ENCODE data around the gene EMD. TPM values are rescaled to one million over a fixed set of nuclear protein-coding genes. Genes with fewer than 3 reads are reported as not detected.
"Not testable (repeated sequence)": the region's sequence is repeated elsewhere in the genome, so short reads cannot be mapped to it uniquely, and the experiment has no call there.

EMD gene
- total RNA-seq = 10 to 100 TPM; 62.7 to 70.0 TPM

GRCh38 chrX:154378799-154379568, at the start of gene EMD:
Gene EMD, plus strand, starts transcription at chrX:154379295. Its CDS starts 190 bp downstream, at chrX:154379485.
- Mint-ChIP-seq H3K9me3 (no peaks in the 10 kb centered on the region), H3K27me3 (ENCODE audit: low read depth) (no peaks in the 10 kb centered on the region), H3K4me1 (ENCODE audit: low read depth) (peaks cover 14% of the 10 kb centered on the region), H3K4me3 (peak within 1 kb of the TSS; percentile 80), H3K36me3 (ENCODE audit: low read depth) (peaks cover 6% of the 10 kb centered on the region), H3K27ac (peak within 1 kb of the TSS; percentile 86)
- CTCF ChIA-PET = no interaction called here
- intact Hi-C loops (cut with micrococcal nuclease) = loop anchor here (5.0 kb wide), 1 partner anchor 138 kb away; the partner anchor contains the start of gene FAM3A
- peak; percentile 97 for DNase-seq

GRCh38 chrX:154332561-154332960, 46.5 kb upstream of the EMD start:
- Mint-ChIP-seq H3K36me3 (ENCODE audit: low read depth) (no peaks in the 10 kb centered on the region), H3K4me1 (ENCODE audit: low read depth) (peaks cover 33% of the 10 kb centered on the region), H3K4me3 (no peak overlapping the region), H3K9me3 (no peaks in the 10 kb centered on the region), H3K27ac (no peak overlapping the region), H3K27me3 (ENCODE audit: low read depth) (no peaks in the 10 kb centered on the region)
- no peak for DNase-seq
- CTCF ChIA-PET = no interaction called here
- intact Hi-C loops (cut with micrococcal nuclease) = no loop called here

- H3K4me3 Mint-ChIP-seq = no peak overlapping the region
- CTCF ChIA-PET = no interaction called here
- H3K27ac Mint-ChIP-seq = no peak overlapping the region
- no peaks in the 10 kb centered on the region for H3K27me3 Mint-ChIP-seq (ENCODE audit: low read depth)
- peaks cover 28% of the 10 kb centered on the region for H3K4me1 Mint-ChIP-seq (ENCODE audit: low read depth)
- intact Hi-C loops (cut with micrococcal nuclease) = no loop called here
- H3K9me3 Mint-ChIP-seq = no peaks in the 10 kb centered on the region
- H3K36me3 Mint-ChIP-seq (ENCODE audit: low read depth) = no peaks in the 10 kb centered on the region
- DNase-seq = no peak
Observed at GRCh38 chrX:154333116-154333515, 46.0 kb upstream of the EMD start.

GRCh38 chrX:154333837-154334271, 45.2 kb upstream of the EMD start:
- no peaks in the 10 kb centered on the region for H3K9me3 Mint-ChIP-seq
- no peak for DNase-seq
- H3K27me3 Mint-ChIP-seq (ENCODE audit: low read depth) = no peaks in the 10 kb centered on the region
- no peak overlapping the region for H3K4me3 Mint-ChIP-seq
- peaks cover 23% of the 10 kb centered on the region for H3K4me1 Mint-ChIP-seq (ENCODE audit: low read depth)
- no peaks in the 10 kb centered on the region for H3K36me3 Mint-ChIP-seq (ENCODE audit: low read depth)
- no peak overlapping the region for H3K27ac Mint-ChIP-seq
- intact Hi-C loops (cut with micrococcal nuclease) = no loop called here
- CTCF ChIA-PET = no interaction called here

- Mint-ChIP-seq H3K4me1 (ENCODE audit: low read depth) (peaks cover 19% of the 10 kb centered on the region), H3K36me3 (ENCODE audit: low read depth) (no peaks in the 10 kb centered on the region), H3K4me3 (peak overlapping the region; percentile 12), H3K9me3 (no peaks in the 10 kb centered on the region), H3K27ac (no peak overlapping the region), H3K27me3 (ENCODE audit: low read depth) (no peaks in the 10 kb centered on the region)
- CTCF ChIA-PET = no interaction called here
- DNase-seq = peak; percentile 30
- intact Hi-C loops (cut with micrococcal nuclease) = no loop called here
Observed at GRCh38 chrX:154334496-154334895, 44.6 kb upstream of the EMD start.

- H3K27ac Mint-ChIP-seq; H3K4me1 Mint-ChIP-seq (ENCODE audit: low read depth); H3K4me3 Mint-ChIP-seq; CTCF ChIA-PET; DNase-seq; intact Hi-C loops (cut with micrococcal nuclease); H3K27me3 Mint-ChIP-seq (ENCODE audit: low read depth); H3K9me3 Mint-ChIP-seq; H3K36me3 Mint-ChIP-seq (ENCODE audit: low read depth): not testable (repeated sequence)
Observed at GRCh38 chrX:154341399-154342298, 37.4 kb upstream of the EMD start.

GRCh38 chrX:154343063-154343462, 36.0 kb upstream of the EMD start:
- H3K27me3 Mint-ChIP-seq (ENCODE audit: low read depth); intact Hi-C loops (cut with micrococcal nuclease); H3K4me1 Mint-ChIP-seq (ENCODE audit: low read depth); H3K27ac Mint-ChIP-seq; CTCF ChIA-PET; H3K36me3 Mint-ChIP-seq (ENCODE audit: low read depth); DNase-seq; H3K4me3 Mint-ChIP-seq; H3K9me3 Mint-ChIP-seq: not testable (repeated sequence)

- H3K4me1 Mint-ChIP-seq (ENCODE audit: low read depth); H3K9me3 Mint-ChIP-seq; CTCF ChIA-PET; intact Hi-C loops (cut with micrococcal nuclease); H3K36me3 Mint-ChIP-seq (ENCODE audit: low read depth); DNase-seq; H3K4me3 Mint-ChIP-seq; H3K27me3 Mint-ChIP-seq (ENCODE audit: low read depth); H3K27ac Mint-ChIP-seq: not testable (repeated sequence)
Observed at GRCh38 chrX:154343620-154344019, 35.5 kb upstream of the EMD start.

GRCh38 chrX:154348114-154348531, 31.0 kb upstream of the EMD start:
- peaks cover 17% of the 10 kb centered on the region for H3K4me1 Mint-ChIP-seq (ENCODE audit: low read depth)

GRCh38 chrX:154348646-154349358, 30.3 kb upstream of the EMD start:
- peaks cover 19% of the 10 kb centered on the region for H3K4me1 Mint-ChIP-seq (ENCODE audit: low read depth)
- H3K9me3 Mint-ChIP-seq = no peaks in the 10 kb centered on the region
- no peak for DNase-seq
- intact Hi-C loops (cut with micrococcal nuclease) = no loop called here
- H3K4me3 Mint-ChIP-seq = no peak overlapping the region
- CTCF ChIA-PET = interaction anchor here (1.0 to 1.6 kb wide), 2 partner anchors 25 to 27 kb away, joined by 3 read pairs; no protein-coding TSS in a partner anchor
- H3K36me3 Mint-ChIP-seq (ENCODE audit: low read depth) = peaks cover 6% of the 10 kb centered on the region
- no peaks in the 10 kb centered on the region for H3K27me3 Mint-ChIP-seq (ENCODE audit: low read depth)
- no peak overlapping the region for H3K27ac Mint-ChIP-seq

More at GRCh38 chrX:154348114-154348531, 31.0 kb upstream of the EMD start:
- Mint-ChIP-seq H3K9me3 (no peaks in the 10 kb centered on the region), H3K4me3 (no peak overlapping the region), H3K36me3 (ENCODE audit: low read depth) (peaks cover 6% of the 10 kb centered on the region), H3K27ac (peak overlapping the region; percentile 18), H3K27me3 (ENCODE audit: low read depth) (no peaks in the 10 kb centered on the region)
- no peak for DNase-seq
- intact Hi-C loops (cut with micrococcal nuclease) = no loop called here
- CTCF ChIA-PET = no interaction called here

GRCh38 chrX:154349359-154349935, 29.6 kb upstream of the EMD start:
- H3K4me1 Mint-ChIP-seq (ENCODE audit: low read depth) = peaks cover 19% of the 10 kb centered on the region
- H3K27ac Mint-ChIP-seq = no peak overlapping the region
- CTCF ChIA-PET = interaction anchor here (1.0 to 1.6 kb wide), 2 partner anchors 24 to 27 kb away, joined by 3 read pairs; no protein-coding TSS in a partner anchor
- H3K36me3 Mint-ChIP-seq (ENCODE audit: low read depth) = peaks cover 6% of the 10 kb centered on the region
- no peak for DNase-seq
- H3K4me3 Mint-ChIP-seq = no peak overlapping the region
- intact Hi-C loops (cut with micrococcal nuclease) = no loop called here
- H3K27me3 Mint-ChIP-seq (ENCODE audit: low read depth) = no peaks in the 10 kb centered on the region
- no peaks in the 10 kb centered on the region for H3K9me3 Mint-ChIP-seq

- DNase-seq = no peak
- CTCF ChIA-PET = interaction anchor here (1.0 to 1.6 kb wide), 2 partner anchors 23 to 28 kb away, joined by 3 read pairs; no protein-coding TSS in a partner anchor
- H3K27ac Mint-ChIP-seq = no peak overlapping the region
Observed at GRCh38 chrX:154349979-154350378, 29.1 kb upstream of the EMD start.

More at GRCh38 chrX:154349979-154350378, 29.1 kb upstream of the EMD start:
- Mint-ChIP-seq H3K27me3 (ENCODE audit: low read depth) (no peaks in the 10 kb centered on the region), H3K4me3 (no peak overlapping the region), H3K36me3 (ENCODE audit: low read depth) (peaks cover 6% of the 10 kb centered on the region), H3K4me1 (ENCODE audit: low read depth) (peaks cover 19% of the 10 kb centered on the region), H3K9me3 (no peaks in the 10 kb centered on the region)
- intact Hi-C loops (cut with micrococcal nuclease) = no loop called here

Measured in activated naive CD4-positive, alpha-beta T cell treated with anti-CD3 and anti-CD28 coated beads for 36 hours (primary cell).